Measurements from ENCODE around the gene MYO1B.

MYO1B gene

GRCh38 chr2:191402966-191403565 lies 157.9 kb downstream of the MYO1B start:
- peaks cover 38% of the 10 kb centered on the region; the same call in 1 of the 2 replicates for H3K36me3 ChIP-seq (ENCODE audit: insufficient read depth, low read length)
- peaks cover 28% of the 10 kb centered on the region for H3K4me1 ChIP-seq (ENCODE audit: insufficient read depth, low read length, poor library complexity, severe bottlenecking)
- no peaks in the 10 kb centered on the region for H3K27me3 ChIP-seq (ENCODE audit: insufficient read depth, low read length, poor library complexity, severe bottlenecking)
- no peak overlapping the region for H2AFZ ChIP-seq (ENCODE audit: low read length)
- peaks cover 8% of the 10 kb centered on the region; the same call in 1 of the 2 replicates for H3F3A ChIP-seq (ENCODE audit: low read depth)
- H3K4me2 ChIP-seq (ENCODE audit: low read depth, low read length, poor library complexity, severe bottlenecking), result no peak overlapping the region
- H3K9me2 ChIP-seq (replicated peaks; ENCODE audit: low read depth, low read length), result no peaks in the 10 kb centered on the region
- H3K9ac ChIP-seq (ENCODE audit: low read depth, low read length, poor library complexity, severe bottlenecking), result no peak overlapping the region
- no peak overlapping the region for H3K4me3 ChIP-seq (ENCODE audit: low read length, poor library complexity, severe bottlenecking)
- no peaks in the 10 kb centered on the region for H3K9me3 ChIP-seq (ENCODE audit: insufficient read depth, low read depth, low read length)
- TF ChIP-seq CTCF (conservative IDR thresholded peaks at IDR 0.05; ENCODE audit: low read length) (no peak), EZH2phosphoT487 (IDR thresholded peaks at IDR 0.05; ENCODE audit: borderline replicate concordance) (no peak)
- H3K79me2 ChIP-seq (ENCODE audit: insufficient read depth, low read length), result no peaks in the 10 kb centered on the region
- no peaks in the 10 kb centered on the region for H4K20me1 ChIP-seq (ENCODE audit: insufficient read depth, low read length, poor library complexity, severe bottlenecking)

- no peak for TF ChIP-seq CTCF (conservative IDR thresholded peaks at IDR 0.05; ENCODE audit: low read length)
- TF ChIP-seq EZH2phosphoT487 (IDR thresholded peaks at IDR 0.05; ENCODE audit: borderline replicate concordance), result no peak
- Histone ChIP-seq H3K79me2 (ENCODE audit: insufficient read depth, low read length) (no peaks in the 10 kb centered on the region), H3K9me2 (replicated peaks; ENCODE audit: low read depth, low read length) (no peaks in the 10 kb centered on the region), H3K4me3 (ENCODE audit: low read length, poor library complexity, severe bottlenecking) (peak overlapping the region; percentile 27), H3F3A (ENCODE audit: low read depth) (peaks cover 8% of the 10 kb centered on the region; the same call in 1 of the 2 replicates), H2AFZ (ENCODE audit: low read length) (no peak overlapping the region), H3K27me3 (ENCODE audit: insufficient read depth, low read length, poor library complexity, severe bottlenecking) (no peaks in the 10 kb centered on the region), H3K4me1 (ENCODE audit: insufficient read depth, low read length, poor library complexity, severe bottlenecking) (peaks cover 28% of the 10 kb centered on the region), H3K36me3 (ENCODE audit: insufficient read depth, low read length) (peaks cover 46% of the 10 kb centered on the region; the same call in 1 of the 2 replicates), H3K9ac (ENCODE audit: low read depth, low read length, poor library complexity, severe bottlenecking) (no peak overlapping the region), H3K4me2 (ENCODE audit: low read depth, low read length, poor library complexity, severe bottlenecking) (peak overlapping the region; percentile 47), H4K20me1 (ENCODE audit: insufficient read depth, low read length, poor library complexity, severe bottlenecking) (no peaks in the 10 kb centered on the region), H3K9me3 (ENCODE audit: insufficient read depth, low read depth, low read length) (no peaks in the 10 kb centered on the region)
Observed at GRCh38 chr2:191404568-191404991, 159.4 kb downstream of the MYO1B start.

GRCh38 chr2:191405546-191405945 lies 160.3 kb downstream of the MYO1B start:
- no peaks in the 10 kb centered on the region for H3K9me3 ChIP-seq (ENCODE audit: insufficient read depth, low read depth, low read length)
- TF ChIP-seq CTCF (conservative IDR thresholded peaks at IDR 0.05; ENCODE audit: low read length) (no peak), EZH2phosphoT487 (IDR thresholded peaks at IDR 0.05; ENCODE audit: borderline replicate concordance) (no peak)
- peak overlapping the region; percentile 27 for H3K4me3 ChIP-seq (ENCODE audit: low read length, poor library complexity, severe bottlenecking)
- H3K9me2 ChIP-seq (replicated peaks; ENCODE audit: low read depth, low read length), result no peaks in the 10 kb centered on the region
- no peaks in the 10 kb centered on the region for H4K20me1 ChIP-seq (ENCODE audit: insufficient read depth, low read length, poor library complexity, severe bottlenecking)
- no peaks in the 10 kb centered on the region for H3K27me3 ChIP-seq (ENCODE audit: insufficient read depth, low read length, poor library complexity, severe bottlenecking)
- H3K79me2 ChIP-seq (ENCODE audit: insufficient read depth, low read length), result no peaks in the 10 kb centered on the region
- H3K4me2 ChIP-seq (ENCODE audit: low read depth, low read length, poor library complexity, severe bottlenecking), result peak overlapping the region; percentile 47
- H3K4me1 ChIP-seq (ENCODE audit: insufficient read depth, low read length, poor library complexity, severe bottlenecking), result peaks cover 28% of the 10 kb centered on the region
- H3K9ac ChIP-seq (ENCODE audit: low read depth, low read length, poor library complexity, severe bottlenecking), result no peak overlapping the region
- H2AFZ ChIP-seq (ENCODE audit: low read length), result no peak overlapping the region
- peaks cover 47% of the 10 kb centered on the region; the same call in 1 of the 2 replicates for H3K36me3 ChIP-seq (ENCODE audit: insufficient read depth, low read length)
- H3F3A ChIP-seq (ENCODE audit: low read depth), result peaks cover 8% of the 10 kb centered on the region; the same call in 1 of the 2 replicates

Measured in Loucy (cell line).